GM19467 (cell line): ENCODE data around the gene CECR2.

Experiments used
- ATAC-seq: cut with Tn5 transposase; IDR thresholded peaks from one replicate; pipeline ENCODE4 v1.9.1; 2021; ENCODE audit warnings: mild to moderate bottlenecking, moderate library complexity; ENCODE audit not compliant: unreplicated experiment

CECR2 gene

DNA sequence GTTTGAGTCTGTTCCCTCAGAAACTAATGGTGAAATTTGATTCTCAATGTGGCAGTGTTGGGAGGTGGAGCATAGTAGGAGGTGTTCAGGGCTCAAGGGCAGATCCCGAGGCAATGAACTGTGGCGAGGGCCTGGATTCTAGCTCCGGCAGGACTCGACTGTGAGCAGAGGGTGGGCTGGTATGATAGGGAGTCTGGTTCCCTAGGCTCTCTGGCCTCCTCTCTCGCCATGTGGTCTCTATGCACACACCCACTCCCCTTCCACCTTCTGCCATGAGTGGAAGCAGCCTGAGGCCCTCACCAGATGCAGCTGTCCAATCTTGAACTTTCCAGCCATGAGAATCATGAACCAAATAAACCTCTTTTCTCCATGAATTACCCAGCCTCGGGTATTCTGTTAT lies 227.0 kb downstream of the CECR2 start:
- no peak for ATAC-seq

DNA sequence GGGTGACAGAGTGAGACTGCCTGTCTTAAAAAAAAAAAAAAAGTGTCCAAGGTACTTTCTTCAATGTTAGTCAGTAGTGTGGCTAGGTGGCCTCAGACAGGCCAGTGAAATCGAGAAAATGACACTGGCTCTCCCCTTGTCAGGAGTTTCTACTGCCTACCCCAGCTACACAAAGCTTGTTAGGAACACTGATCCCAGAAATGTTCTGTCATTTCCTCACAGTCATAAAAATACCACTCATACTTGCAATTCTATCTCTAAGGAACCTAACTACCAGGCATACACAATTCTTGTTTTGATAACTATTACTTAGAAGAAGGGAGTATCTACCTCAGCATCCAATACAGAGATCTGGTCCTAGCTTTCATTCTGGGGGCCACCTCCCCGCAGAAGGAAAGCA lies 228.0 kb downstream of the CECR2 start:
- ATAC-seq, result no peak

DNA sequence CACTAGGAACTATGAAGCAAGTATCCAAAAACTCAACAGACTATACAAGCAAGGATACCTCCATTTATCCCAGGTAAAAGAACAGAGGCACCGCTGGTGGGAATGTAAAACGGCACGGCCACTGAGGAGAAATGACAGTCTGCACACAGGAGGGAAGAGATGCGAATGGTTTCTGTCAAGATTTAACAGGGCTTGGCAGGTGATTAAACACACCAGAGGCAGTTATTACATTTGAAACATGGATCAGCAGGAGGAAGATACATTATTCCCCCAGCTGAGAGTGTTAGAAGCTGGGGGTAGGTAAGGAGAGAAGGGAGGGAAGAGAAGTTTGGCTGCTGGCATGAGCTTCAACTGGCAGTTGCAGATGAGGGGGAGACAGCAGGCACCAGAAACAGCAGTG lies 229.1 kb downstream of the CECR2 start:
- no peak for ATAC-seq

DNA sequence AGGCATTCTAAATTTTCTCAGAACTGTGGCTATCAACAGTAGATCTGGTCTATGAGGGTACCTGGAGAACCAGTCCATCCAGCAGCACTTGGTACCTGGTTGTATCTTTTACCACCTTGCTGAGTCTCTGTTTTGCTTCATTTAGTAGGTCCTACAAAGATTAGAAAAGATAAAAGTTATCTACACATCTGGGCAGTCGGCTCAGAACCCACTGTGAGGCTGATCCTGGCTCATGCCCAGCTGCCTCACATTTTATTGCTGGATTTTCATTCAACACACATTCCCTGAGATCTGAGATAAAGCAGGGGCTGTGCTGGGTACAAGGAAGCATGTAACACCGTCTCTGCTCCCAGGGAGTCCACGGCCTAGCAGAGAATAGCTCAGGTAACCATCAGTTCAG lies 231.8 kb downstream of the CECR2 start:
- no peak for ATAC-seq

DNA sequence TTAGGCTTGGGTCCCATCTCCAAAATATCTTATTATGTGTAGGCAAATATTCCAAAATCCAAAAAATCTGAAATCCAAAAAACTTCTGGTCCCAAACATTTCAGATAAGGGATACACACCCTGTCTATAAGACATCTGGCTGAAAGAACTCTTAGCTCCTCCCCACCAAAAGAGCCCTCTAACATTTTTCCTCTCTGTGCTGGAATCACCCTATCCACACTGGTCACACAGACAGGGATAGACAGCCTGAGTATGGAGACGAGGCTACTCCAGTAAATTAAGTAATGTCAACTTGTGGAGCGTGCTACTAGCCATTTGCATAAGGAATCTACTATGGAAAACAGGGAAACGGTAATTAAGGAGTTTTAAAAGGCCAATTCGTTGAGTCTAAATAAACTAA lies 234.4 kb downstream of the CECR2 start:
- no peak for ATAC-seq

DNA sequence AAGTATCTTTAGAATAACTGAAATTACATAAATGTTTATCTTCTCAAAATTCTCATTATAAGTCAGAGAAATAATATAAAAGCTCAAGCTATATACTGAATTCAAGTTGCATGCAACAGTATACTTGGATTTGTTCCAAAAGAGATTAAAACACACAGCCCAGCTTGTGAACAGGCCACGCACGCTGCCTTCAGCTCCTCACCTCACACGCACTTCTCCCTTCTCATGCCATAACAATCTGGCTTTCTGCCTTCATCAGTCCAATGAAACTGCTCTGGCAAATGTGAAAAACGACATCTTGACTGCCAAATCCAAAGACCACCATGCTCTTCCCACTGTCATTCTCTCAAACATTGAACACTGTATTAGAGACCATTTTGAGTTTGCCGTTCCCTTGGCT lies 237.2 kb downstream of the CECR2 start:
- no peak for ATAC-seq
